MM.1S (cell line): Measurements from ENCODE around the gene HEMK1.
A peak's percentile ranks its signal among the peaks of the same experiment; 100 is the strongest.

ENCODE experiments used
- DNase-seq: peaks from one replicate; pipeline ENCODE4 v3.0.0-alpha.2; 2015
- H2AFZ ChIP-seq: fragments of 300-600 bp; sonication (generic); 2 replicates; pipeline ENCODE4 v1.6.0; 2016; ENCODE audit warnings: antibody characterized with exemption, low read length
- H3F3A ChIP-seq: fragments of 300-600 bp; sonication (generic); 2 replicates; pipeline ENCODE4 v1.6.1; 2016; ENCODE audit warnings: mild to moderate bottlenecking, antibody characterized with exemption, low read length, moderate library complexity, mixed read lengths; ENCODE audit not compliant: insufficient read depth
- H3K27ac ChIP-seq: fragments of 300-600 bp; sonication (generic); 2 replicates; pipeline ENCODE4 v1.5.1; 2016; ENCODE audit warnings: mild to moderate bottlenecking, low read length
- H3K27me3 ChIP-seq: fragments of 300-600 bp; sonication (generic); replicated peaks from 2 replicates; pipeline ENCODE4 v1.6.0; 2016; ENCODE audit warnings: low read length; ENCODE audit not compliant: insufficient read depth
- H3K36me3 ChIP-seq: fragments of 300-600 bp; sonication (generic); replicated peaks from 2 replicates; pipeline ENCODE4 v1.6.1; 2016; ENCODE audit warnings: mild to moderate bottlenecking, low read length, mixed read lengths; ENCODE audit not compliant: insufficient read depth
- H3K4me1 ChIP-seq: fragments of 300-600 bp; sonication (generic); 2 replicates; pipeline ENCODE4 v1.6.1; 2016; ENCODE audit warnings: low read length, mixed read lengths
- H3K4me2 ChIP-seq: fragments of 300-600 bp; sonication (generic); 2 replicates; pipeline ENCODE4 v1.6.0; 2016; ENCODE audit warnings: low read depth, low read length
- H3K4me3 ChIP-seq: fragments of 300-600 bp; sonication (generic); 2 replicates; pipeline ENCODE4 v1.5.1; 2016; ENCODE audit warnings: low read length, mixed read lengths
- H3K79me2 ChIP-seq: fragments of 300-600 bp; sonication (generic); 2 replicates; pipeline ENCODE4 v1.6.1; 2016; ENCODE audit warnings: mixed run types, low read length, mixed read lengths
- H3K9ac ChIP-seq: fragments of 300-600 bp; sonication (generic); 2 replicates; pipeline ENCODE4 v1.6.1; 2016; ENCODE audit warnings: low read length, mixed read lengths
- H3K9me2 ChIP-seq: fragments of 300-600 bp; sonication (generic); replicated peaks from 2 replicates; pipeline ENCODE4 v1.6.1; 2016; ENCODE audit warnings: mild to moderate bottlenecking, low read length, mixed read lengths; ENCODE audit not compliant: insufficient read depth
- H3K9me3 ChIP-seq: fragments of 300-600 bp; sonication (generic); replicated peaks from 2 replicates; pipeline ENCODE4 v1.6.1; 2016; ENCODE audit warnings: mild to moderate bottlenecking, low read length, mixed read lengths; ENCODE audit not compliant: insufficient read depth
- H4K20me1 ChIP-seq: fragments of 300-600 bp; sonication (generic); 2 replicates; pipeline ENCODE4 v1.6.1; 2016; ENCODE audit warnings: mild to moderate bottlenecking, low read length, moderate library complexity, mixed read lengths; ENCODE audit not compliant: insufficient read depth
- EZH2 ChIP-seq: fragments of 300-600 bp; sonication (generic); optimal IDR thresholded peaks from 2 replicates; pipeline ENCODE3; 2017; ENCODE audit warnings: low read depth, mild to moderate bottlenecking, antibody characterized with exemption, low read length, mixed read lengths
- EZH2phosphoT487 ChIP-seq: fragments of 300-600 bp; sonication (generic); IDR thresholded peaks from 2 replicates; pipeline ENCODE4 v1.6.1; 2018; ENCODE audit warnings: antibody characterized with exemption, low read length
- TF ChIP-seq, protein P1 (sequence below): fragments of 300-600 bp; sonication (generic); IDR thresholded peaks from 2 replicates; pipeline ENCODE4 v1.5.1; 2016; ENCODE audit warnings: antibody characterized with exemption, low read length, mixed read lengths

The HEMK1 gene

GRCh38 chr3:50616003-50616769, 46.9 kb downstream of the HEMK1 start:
- TF ChIP-seq, protein P1, sequence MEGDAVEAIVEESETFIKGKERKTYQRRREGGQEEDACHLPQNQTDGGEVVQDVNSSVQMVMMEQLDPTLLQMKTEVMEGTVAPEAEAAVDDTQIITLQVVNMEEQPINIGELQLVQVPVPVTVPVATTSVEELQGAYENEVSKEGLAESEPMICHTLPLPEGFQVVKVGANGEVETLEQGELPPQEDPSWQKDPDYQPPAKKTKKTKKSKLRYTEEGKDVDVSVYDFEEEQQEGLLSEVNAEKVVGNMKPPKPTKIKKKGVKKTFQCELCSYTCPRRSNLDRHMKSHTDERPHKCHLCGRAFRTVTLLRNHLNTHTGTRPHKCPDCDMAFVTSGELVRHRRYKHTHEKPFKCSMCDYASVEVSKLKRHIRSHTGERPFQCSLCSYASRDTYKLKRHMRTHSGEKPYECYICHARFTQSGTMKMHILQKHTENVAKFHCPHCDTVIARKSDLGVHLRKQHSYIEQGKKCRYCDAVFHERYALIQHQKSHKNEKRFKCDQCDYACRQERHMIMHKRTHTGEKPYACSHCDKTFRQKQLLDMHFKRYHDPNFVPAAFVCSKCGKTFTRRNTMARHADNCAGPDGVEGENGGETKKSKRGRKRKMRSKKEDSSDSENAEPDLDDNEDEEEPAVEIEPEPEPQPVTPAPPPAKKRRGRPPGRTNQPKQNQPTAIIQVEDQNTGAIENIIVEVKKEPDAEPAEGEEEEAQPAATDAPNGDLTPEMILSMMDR = peak; percentile 99
- no peak for TF ChIP-seq EZH2phosphoT487
- TF ChIP-seq EZH2 = no peak
- DNase-seq = peak; percentile 78
- Histone ChIP-seq H3K36me3 (no peaks in the 10 kb centered on the region), H3K27ac (peak overlapping the region; percentile 45; the same call in 1 of the 2 replicates), H3K4me3 (peak overlapping the region; percentile 79), H3F3A (peaks cover 21% of the 10 kb centered on the region), H4K20me1 (no peaks in the 10 kb centered on the region), H3K9me3 (no peaks in the 10 kb centered on the region), H3K9ac (peak overlapping the region; percentile 37; the same call in 1 of the 2 replicates), H2AFZ (peak overlapping the region; percentile 90), H3K9me2 (no peaks in the 10 kb centered on the region), H3K79me2 (peaks cover 12% of the 10 kb centered on the region), H3K27me3 (no peaks in the 10 kb centered on the region), H3K4me1 (peaks cover 28% of the 10 kb centered on the region), H3K4me2 (peak overlapping the region; percentile 99)

GRCh38 chr3:50616770-50617095, 47.4 kb downstream of the HEMK1 start:
- Histone ChIP-seq H3K9ac (peak overlapping the region; percentile 37; the same call in 1 of the 2 replicates), H3K4me3 (peak overlapping the region; percentile 79), H3K4me1 (peaks cover 28% of the 10 kb centered on the region), H3K79me2 (peaks cover 12% of the 10 kb centered on the region), H3K9me2 (no peaks in the 10 kb centered on the region), H3F3A (peaks cover 21% of the 10 kb centered on the region), H3K27ac (peak overlapping the region; percentile 45; the same call in 1 of the 2 replicates), H3K27me3 (no peaks in the 10 kb centered on the region), H3K4me2 (peak overlapping the region; percentile 99), H4K20me1 (no peaks in the 10 kb centered on the region), H3K9me3 (no peaks in the 10 kb centered on the region), H2AFZ (peak overlapping the region; percentile 90), H3K36me3 (no peaks in the 10 kb centered on the region)
- TF ChIP-seq, protein P1 = no peak
- TF ChIP-seq EZH2 (no peak), EZH2phosphoT487 (no peak)
- DNase-seq = peak; percentile 93

GRCh38 chr3:50617096-50617791, 47.9 kb downstream of the HEMK1 start, which contains the start of gene MAPKAPK3:
Gene MAPKAPK3, plus strand, starts transcription at chr3:50617151. Its CDS starts 415 bp downstream, at chr3:50617566.
- DNase-seq = peak; percentile 15
- peaks cover 27% of the 10 kb centered on the region for H3K4me1 ChIP-seq
- peak within 1 kb of the TSS; percentile 90 for H3K4me3 ChIP-seq
- peak within 1 kb of the TSS; percentile 99 for H3K4me2 ChIP-seq
- H3K79me2 ChIP-seq = peaks cover 12% of the 10 kb centered on the region
- H3K9me3 ChIP-seq = no peaks in the 10 kb centered on the region
- peaks cover 20% of the 10 kb centered on the region for H3F3A ChIP-seq
- H3K27ac ChIP-seq = peak within 1 kb of the TSS; percentile 66; the same call in 1 of the 2 replicates
- H3K36me3 ChIP-seq = no peaks in the 10 kb centered on the region
- H4K20me1 ChIP-seq = no peaks in the 10 kb centered on the region
- no peaks in the 10 kb centered on the region for H3K9me2 ChIP-seq
- H3K27me3 ChIP-seq = no peaks in the 10 kb centered on the region
- TF ChIP-seq EZH2phosphoT487 = no peak
- TF ChIP-seq, protein P1 = 0 out of 2 replicates have a peak, but pooled peaks have one; percentile 8
- H3K9ac ChIP-seq = peak within 1 kb of the TSS; percentile 90
- H2AFZ ChIP-seq = peak within 1 kb of the TSS; percentile 96
